HG03095 (cell line): ENCODE data around the gene MAP2K2.
"Not testable (repeated sequence)": the region's sequence is repeated elsewhere in the genome, so short reads cannot be mapped to it uniquely, and the experiment has no call there.

Source experiments
- ATAC-seq: cut with Tn5 transposase; IDR thresholded peaks from one replicate; pipeline ENCODE4 v1.9.1; 2021; ENCODE audit warnings: moderate library complexity; ENCODE audit not compliant: unreplicated experiment

Gene MAP2K2

GRCh38 chr19:4130744-4131438 is 7.0 kb upstream of the MAP2K2 start:
- no peak for ATAC-seq

- not testable (repeated sequence) for ATAC-seq
Observed at GRCh38 chr19:4129050-4129449, 5.1 kb upstream of the MAP2K2 start.

GRCh38 chr19:4127322-4127721 is 3.4 kb upstream of the MAP2K2 start:
- not testable (repeated sequence) for ATAC-seq

GRCh38 chr19:4124638-4125037 is 716 bp upstream of the MAP2K2 start:
- no peak for ATAC-seq

- ATAC-seq = no peak
Observed at GRCh38 chr19:4122480-4122879, 1.4 kb downstream of the MAP2K2 start.

GRCh38 chr19:4121815-4122214 is 2.1 kb downstream of the MAP2K2 start:
- ATAC-seq = no peak

GRCh38 chr19:4121273-4121612 is 2.7 kb downstream of the MAP2K2 start:
- ATAC-seq = no peak

GRCh38 chr19:4120559-4121272 is 3.2 kb downstream of the MAP2K2 start:
- ATAC-seq = no peak

- ATAC-seq = no peak
Observed at GRCh38 chr19:4119763-4120162, 4.2 kb downstream of the MAP2K2 start.

- no peak for ATAC-seq
Observed at GRCh38 chr19:4115818-4116385, 8.0 kb downstream of the MAP2K2 start.

- peak; percentile 57 for ATAC-seq
Observed at GRCh38 chr19:4115050-4115817, 8.7 kb downstream of the MAP2K2 start.

- no peak for ATAC-seq
Observed at GRCh38 chr19:4114181-4114580, 9.7 kb downstream of the MAP2K2 start.

- no peak for ATAC-seq
Observed at GRCh38 chr19:4113398-4114088, 10.4 kb downstream of the MAP2K2 start.

- no peak for ATAC-seq
Observed at GRCh38 chr19:4112367-4112766, 11.6 kb downstream of the MAP2K2 start.

GRCh38 chr19:4109626-4109945 is 14.3 kb downstream of the MAP2K2 start:
- no peak for ATAC-seq

- peak; percentile 52 for ATAC-seq
Observed at GRCh38 chr19:4108767-4109625, 14.9 kb downstream of the MAP2K2 start.

- ATAC-seq = no peak
Observed at GRCh38 chr19:4103080-4103433, 20.9 kb downstream of the MAP2K2 start.

GRCh38 chr19:4102339-4103079 is 21.4 kb downstream of the MAP2K2 start:
- ATAC-seq = no peak

GRCh38 chr19:4101496-4101770 is 22.5 kb downstream of the MAP2K2 start:
- no peak for ATAC-seq
